MM.1S (cell line): ENCODE measurements around the gene ST3GAL3.

ENCODE experiments used
- DNase-seq: peaks from one replicate; pipeline ENCODE4 v3.0.0-alpha.2; 2015
- H2AFZ ChIP-seq: fragments of 300-600 bp; sonication (generic); 2 replicates; pipeline ENCODE4 v1.6.0; 2016; ENCODE audit warnings: antibody characterized with exemption, low read length
- H3F3A ChIP-seq: fragments of 300-600 bp; sonication (generic); 2 replicates; pipeline ENCODE4 v1.6.1; 2016; ENCODE audit warnings: mild to moderate bottlenecking, antibody characterized with exemption, low read length, moderate library complexity, mixed read lengths; ENCODE audit not compliant: insufficient read depth
- H3K27ac ChIP-seq: fragments of 300-600 bp; sonication (generic); 2 replicates; pipeline ENCODE4 v1.5.1; 2016; ENCODE audit warnings: mild to moderate bottlenecking, low read length
- H3K27me3 ChIP-seq: fragments of 300-600 bp; sonication (generic); replicated peaks from 2 replicates; pipeline ENCODE4 v1.6.0; 2016; ENCODE audit warnings: low read length; ENCODE audit not compliant: insufficient read depth
- H3K36me3 ChIP-seq: fragments of 300-600 bp; sonication (generic); replicated peaks from 2 replicates; pipeline ENCODE4 v1.6.1; 2016; ENCODE audit warnings: mild to moderate bottlenecking, low read length, mixed read lengths; ENCODE audit not compliant: insufficient read depth
- H3K4me1 ChIP-seq: fragments of 300-600 bp; sonication (generic); 2 replicates; pipeline ENCODE4 v1.6.1; 2016; ENCODE audit warnings: low read length, mixed read lengths
- H3K4me2 ChIP-seq: fragments of 300-600 bp; sonication (generic); 2 replicates; pipeline ENCODE4 v1.6.0; 2016; ENCODE audit warnings: low read depth, low read length
- H3K4me3 ChIP-seq: fragments of 300-600 bp; sonication (generic); 2 replicates; pipeline ENCODE4 v1.5.1; 2016; ENCODE audit warnings: low read length, mixed read lengths
- H3K79me2 ChIP-seq: fragments of 300-600 bp; sonication (generic); 2 replicates; pipeline ENCODE4 v1.6.1; 2016; ENCODE audit warnings: mixed run types, low read length, mixed read lengths
- H3K9ac ChIP-seq: fragments of 300-600 bp; sonication (generic); 2 replicates; pipeline ENCODE4 v1.6.1; 2016; ENCODE audit warnings: low read length, mixed read lengths
- H3K9me2 ChIP-seq: fragments of 300-600 bp; sonication (generic); replicated peaks from 2 replicates; pipeline ENCODE4 v1.6.1; 2016; ENCODE audit warnings: mild to moderate bottlenecking, low read length, mixed read lengths; ENCODE audit not compliant: insufficient read depth
- H3K9me3 ChIP-seq: fragments of 300-600 bp; sonication (generic); replicated peaks from 2 replicates; pipeline ENCODE4 v1.6.1; 2016; ENCODE audit warnings: mild to moderate bottlenecking, low read length, mixed read lengths; ENCODE audit not compliant: insufficient read depth
- H4K20me1 ChIP-seq: fragments of 300-600 bp; sonication (generic); 2 replicates; pipeline ENCODE4 v1.6.1; 2016; ENCODE audit warnings: mild to moderate bottlenecking, low read length, moderate library complexity, mixed read lengths; ENCODE audit not compliant: insufficient read depth
- CTCF ChIP-seq: fragments of 300-600 bp; sonication (generic); IDR thresholded peaks from 2 replicates; pipeline ENCODE4 v1.5.1; 2016; ENCODE audit warnings: antibody characterized with exemption, low read length, mixed read lengths
- EZH2 ChIP-seq: fragments of 300-600 bp; sonication (generic); optimal IDR thresholded peaks from 2 replicates; pipeline ENCODE3; 2017; ENCODE audit warnings: low read depth, mild to moderate bottlenecking, antibody characterized with exemption, low read length, mixed read lengths
- EZH2phosphoT487 ChIP-seq: fragments of 300-600 bp; sonication (generic); IDR thresholded peaks from 2 replicates; pipeline ENCODE4 v1.6.1; 2018; ENCODE audit warnings: antibody characterized with exemption, low read length

ST3GAL3 gene

GRCh38 chr1:43957407-43958040 lies 250.2 kb downstream of the ST3GAL3 start:
- H3K36me3 ChIP-seq, result no peaks in the 10 kb centered on the region
- no peak overlapping the region for H3K4me3 ChIP-seq
- no peaks in the 10 kb centered on the region for H3K79me2 ChIP-seq
- H3K27ac ChIP-seq, result no peak overlapping the region
- no peak overlapping the region for H3K9ac ChIP-seq
- H3K9me2 ChIP-seq, result no peaks in the 10 kb centered on the region
- TF ChIP-seq CTCF, result no peak
- no peak for TF ChIP-seq EZH2phosphoT487
- TF ChIP-seq EZH2, result no peak
- H2AFZ ChIP-seq, result no peak overlapping the region
- no peaks in the 10 kb centered on the region for H3K27me3 ChIP-seq
- no peaks in the 10 kb centered on the region for H3F3A ChIP-seq
- H3K9me3 ChIP-seq, result no peaks in the 10 kb centered on the region
- no peak overlapping the region for H3K4me2 ChIP-seq
- H3K4me1 ChIP-seq, result no peaks in the 10 kb centered on the region
- DNase-seq, result no peak
- H4K20me1 ChIP-seq, result no peaks in the 10 kb centered on the region

GRCh38 chr1:43958351-43959255 lies 251.3 kb downstream of the ST3GAL3 start:
- Histone ChIP-seq H3K4me1 (no peaks in the 10 kb centered on the region), H3K9me2 (no peaks in the 10 kb centered on the region), H3K27me3 (no peaks in the 10 kb centered on the region), H2AFZ (no peak overlapping the region), H3K9ac (no peak overlapping the region), H3K9me3 (no peaks in the 10 kb centered on the region), H3K4me2 (no peak overlapping the region), H4K20me1 (no peaks in the 10 kb centered on the region), H3K27ac (no peak overlapping the region), H3K4me3 (no peak overlapping the region), H3F3A (no peaks in the 10 kb centered on the region; the same call in 1 of the 2 replicates), H3K79me2 (no peaks in the 10 kb centered on the region), H3K36me3 (no peaks in the 10 kb centered on the region)
- no peak for TF ChIP-seq EZH2
- TF ChIP-seq EZH2phosphoT487, result no peak
- TF ChIP-seq CTCF, result no peak
- DNase-seq, result no peak

GRCh38 chr1:43960798-43961197 lies 253.5 kb downstream of the ST3GAL3 start:
- no peak overlapping the region for H3K9ac ChIP-seq
- no peaks in the 10 kb centered on the region for H3K9me2 ChIP-seq
- H3K27ac ChIP-seq, result no peak overlapping the region
- no peaks in the 10 kb centered on the region for H3K9me3 ChIP-seq
- H3K4me3 ChIP-seq, result no peak overlapping the region
- H3K4me1 ChIP-seq, result no peaks in the 10 kb centered on the region
- H4K20me1 ChIP-seq, result no peaks in the 10 kb centered on the region
- H3K4me2 ChIP-seq, result no peak overlapping the region
- TF ChIP-seq EZH2phosphoT487, result no peak
- TF ChIP-seq EZH2, result no peak
- no peak for TF ChIP-seq CTCF
- no peak for DNase-seq
- H3K79me2 ChIP-seq, result no peaks in the 10 kb centered on the region
- H3F3A ChIP-seq, result no peaks in the 10 kb centered on the region; the same call in 1 of the 2 replicates
- H2AFZ ChIP-seq, result no peak overlapping the region
- no peaks in the 10 kb centered on the region for H3K36me3 ChIP-seq
- no peaks in the 10 kb centered on the region for H3K27me3 ChIP-seq
